HEK293 (cell line): ENCODE measurements around the gene SMYD2.

Source experiments
- CTCF ChIA-PET: fragments of 350-600 bp; formaldehyde crosslinking; extraction: SDS; loops from one replicate; lab custom pipeline; 2021; ENCODE audit warnings: antibody characterized with exemption; lab: Yijun Ruan, JAX
- POLR2A ChIA-PET: fragments of 300-600 bp; formaldehyde crosslinking; extraction: SDS; loops from one replicate; lab custom pipeline; 2020; ENCODE audit warnings: antibody characterized with exemption, inconsistent platforms; lab: Yijun Ruan, JAX
- H3K27ac ChIP-seq: fragments of 200-500 bp; sonication (Bioruptor generic); 2 replicates; pipeline ENCODE4 v1.5.1; 2014; ENCODE audit warnings: low read depth, low read length, control low read depth, inconsistent platforms; ENCODE audit errors: extremely low read depth
- H3K36me3 ChIP-seq, 2 experiments: fragments of 200-500 bp in 1 of 2; sonication (Bioruptor generic) in 1 of 2; 1 replicate in 1 of 2; 2 replicates in 1 of 2; pipeline ENCODE4 v1.5.1; 2014 to 2017; ENCODE audit warnings: inconsistent platforms in 2 of 2, low read length in 2 of 2; ENCODE audit not compliant: control insufficient read depth in 2 of 2, insufficient read depth in 1 of 2
- H3K4me1 ChIP-seq: fragments of 200-500 bp; sonication (Bioruptor generic); 2 replicates; pipeline ENCODE4 v1.5.1; 2014; ENCODE audit warnings: mild to moderate bottlenecking, low read length, inconsistent platforms; ENCODE audit not compliant: control insufficient read depth, insufficient read depth
- H3K4me3 ChIP-seq: 2 replicates; pipeline ENCODE4 v1.5.1; 2011; ENCODE audit warnings: low read depth, mild to moderate bottlenecking, control low read depth, low read length, moderate library complexity
- H3K9me3 ChIP-seq: fragments of 200-500 bp; sonication (Bioruptor generic); 2 replicates; pipeline ENCODE4 v1.5.1; 2014; ENCODE audit warnings: low read depth, low read length, inconsistent platforms; ENCODE audit not compliant: control insufficient read depth, insufficient read depth
- HOXC10 ChIP-seq: sonication (generic); formaldehyde crosslinking; IDR thresholded peaks from 2 replicates; pipeline ENCODE4 v1.8.1; 2023; ENCODE audit warnings: mild to moderate bottlenecking, missing genetic modification reagents
- KLF8 ChIP-seq: fragments of 450-650 bp; formaldehyde crosslinking; IDR thresholded peaks from 2 replicates; pipeline ENCODE4 v1.5.1; 2016; ENCODE audit warnings: missing biosample characterization, missing genetic modification characterization
- OVOL3 ChIP-seq: fragments of 450-650 bp; formaldehyde crosslinking; IDR thresholded peaks from 2 replicates; pipeline ENCODE4 v1.5.1; 2016; ENCODE audit warnings: missing biosample characterization, missing genetic modification characterization
- SCRT1 ChIP-seq: fragments of 450-650 bp; formaldehyde crosslinking; IDR thresholded peaks from 2 replicates; pipeline ENCODE4 v1.5.1; 2016; ENCODE audit warnings: missing biosample characterization, missing genetic modification characterization, borderline replicate concordance
- ZBTB11 ChIP-seq: fragments of 450-650 bp; formaldehyde crosslinking; conservative IDR thresholded peaks from 2 replicates; pipeline ENCODE4 v1.5.1; 2016; ENCODE audit warnings: low read depth, missing biosample characterization, missing genetic modification characterization
- ZBTB17 ChIP-seq: fragments of 450-650 bp; formaldehyde crosslinking; IDR thresholded peaks from 2 replicates; pipeline ENCODE4 v1.5.1; 2016; ENCODE audit warnings: missing biosample characterization, missing genetic modification characterization
- ZNF202 ChIP-seq: fragments of 450-650 bp; formaldehyde crosslinking; IDR thresholded peaks from 2 replicates; pipeline ENCODE4 v1.5.1; 2016; ENCODE audit warnings: missing biosample characterization, missing genetic modification characterization, borderline replicate concordance
- ZNF23 ChIP-seq: fragments of 450-650 bp; formaldehyde crosslinking; IDR thresholded peaks from 2 replicates; pipeline ENCODE4 v1.5.1; 2016; ENCODE audit warnings: missing biosample characterization, missing genetic modification characterization, borderline replicate concordance
- ZNF266 ChIP-seq: fragments of 450-650 bp; formaldehyde crosslinking; IDR thresholded peaks from 2 replicates; pipeline ENCODE4 v1.5.1; 2016; ENCODE audit warnings: missing biosample characterization, missing genetic modification characterization, low read depth
- ZNF280C ChIP-seq: fragments of 450-650 bp; formaldehyde crosslinking; IDR thresholded peaks from 2 replicates; pipeline ENCODE4 v1.5.1; 2016; ENCODE audit warnings: missing biosample characterization, missing genetic modification characterization
- ZNF571 ChIP-seq: fragments of 450-650 bp; formaldehyde crosslinking; IDR thresholded peaks from 2 replicates; pipeline ENCODE4 v1.5.0; 2017; ENCODE audit warnings: missing biosample characterization, missing genetic modification characterization
- ZNF596 ChIP-seq: fragments of 450-650 bp; IDR thresholded peaks from 2 replicates; pipeline ENCODE4 v1.5.0; 2018; ENCODE audit warnings: missing biosample characterization, mild to moderate bottlenecking, missing genetic modification characterization, moderate library complexity
- ZNF626 ChIP-seq: fragments of 450-650 bp; sonication (Bioruptor Pico); formaldehyde crosslinking; IDR thresholded peaks from 2 replicates; pipeline ENCODE4 v1.5.1; 2018; ENCODE audit warnings: missing biosample characterization, missing genetic modification characterization, inconsistent platforms
- ZNF76 ChIP-seq: fragments of 450-650 bp; formaldehyde crosslinking; IDR thresholded peaks from 2 replicates; pipeline ENCODE4; 2016; ENCODE audit warnings: low read depth, missing biosample characterization, missing genetic modification characterization, borderline replicate concordance
- ZNF785 ChIP-seq: fragments of 450-650 bp; formaldehyde crosslinking; IDR thresholded peaks from 2 replicates; pipeline ENCODE4 v1.5.1; 2016; ENCODE audit warnings: missing biosample characterization, missing genetic modification characterization
- ZNF792 ChIP-seq: fragments of 450-650 bp; formaldehyde crosslinking; IDR thresholded peaks from 2 replicates; pipeline ENCODE4 v1.5.1; 2016; ENCODE audit warnings: missing biosample characterization, missing genetic modification characterization

SMYD2 gene

GRCh38 chr1:214352838-214353237 is 71.9 kb downstream of the SMYD2 start:
- CTCF ChIA-PET = interaction anchor here (1.0 to 1.3 kb wide), 3 partner anchors 21 to 232 kb away, joined by 3 to 7 read pairs (median 3); no protein-coding TSS in a partner anchor
- POLR2A ChIA-PET = interaction anchor here (0.6 to 1.0 kb wide), 2 partner anchors 16 to 274 kb away, joined by 3 to 6 read pairs; no protein-coding TSS in a partner anchor
- no peaks in the 10 kb centered on the region for H3K4me1 ChIP-seq

GRCh38 chr1:214354440-214355148 is 73.6 kb downstream of the SMYD2 start:
- peaks cover 8 to 37% of the 10 kb centered on the region in 2 experiments for H3K36me3 ChIP-seq
- no peak overlapping the region for H3K27ac ChIP-seq
- ChIA-PET CTCF (interaction anchor here (0.8 to 1.3 kb wide), 2 partner anchors 22 to 230 kb away, joined by 3 read pairs; no protein-coding TSS in a partner anchor), POLR2A (no interaction called here)
- no peak overlapping the region for H3K4me3 ChIP-seq
- TF ChIP-seq SCRT1 (tag by site-specific recombination) (no peak), ZBTB11 (tag by site-specific recombination) (no peak), ZBTB17 (tag by site-specific recombination) (no peak), ZNF785 (no peak), ZNF626 (tag by site-specific recombination) (no peak), ZNF792 (tag by site-specific recombination) (no peak), ZNF202 (tag by site-specific recombination) (no peak), ZNF266 (tag by site-specific recombination) (no peak), ZNF280C (tag by site-specific recombination) (no peak), ZNF596 (tag by site-specific recombination) (no peak), HOXC10 (no peak), KLF8 (tag by site-specific recombination) (no peak), ZNF571 (tag by site-specific recombination) (no peak), ZNF76 (tag by site-specific recombination) (no peak), ZNF23 (tag by site-specific recombination) (no peak)
- no peaks in the 10 kb centered on the region for H3K9me3 ChIP-seq
- no peaks in the 10 kb centered on the region for H3K4me1 ChIP-seq

More at GRCh38 chr1:214352838-214353237, 71.9 kb downstream of the SMYD2 start:
- no peak for TF ChIP-seq OVOL3 (tag by site-specific recombination)
- Histone ChIP-seq H3K9me3 (no peaks in the 10 kb centered on the region), H3K4me3 (no peak overlapping the region), H3K36me3 (peaks cover 8 to 40% of the 10 kb centered on the region in 2 experiments; a peak in 2 of 3 replicates), H3K27ac (no peak overlapping the region)
